Measurements from ENCODE around the gene DIO2.

Gene DIO2

DNA sequence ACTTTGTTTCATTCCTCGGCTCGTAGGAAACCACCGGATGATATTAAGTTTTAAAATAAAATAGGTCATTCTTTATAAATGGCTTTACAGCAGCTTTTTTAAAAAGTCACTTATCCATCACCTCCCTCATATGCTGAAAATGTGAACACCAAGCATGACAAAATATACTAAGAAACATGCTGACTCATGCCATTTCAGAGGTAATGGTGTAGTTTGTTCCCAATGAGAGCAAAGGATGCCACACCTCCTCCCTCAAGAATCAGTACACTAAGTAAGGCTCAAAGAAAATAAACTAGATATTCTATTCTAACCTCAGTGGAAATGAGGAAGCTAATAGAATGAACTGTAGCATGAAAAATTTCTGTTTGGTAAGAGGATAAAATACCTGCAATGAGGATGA, 5.5 kb upstream of the DIO2 start:
- no peak overlapping the region for H3K27ac ChIP-seq
- TF ChIP-seq, protein P1, sequence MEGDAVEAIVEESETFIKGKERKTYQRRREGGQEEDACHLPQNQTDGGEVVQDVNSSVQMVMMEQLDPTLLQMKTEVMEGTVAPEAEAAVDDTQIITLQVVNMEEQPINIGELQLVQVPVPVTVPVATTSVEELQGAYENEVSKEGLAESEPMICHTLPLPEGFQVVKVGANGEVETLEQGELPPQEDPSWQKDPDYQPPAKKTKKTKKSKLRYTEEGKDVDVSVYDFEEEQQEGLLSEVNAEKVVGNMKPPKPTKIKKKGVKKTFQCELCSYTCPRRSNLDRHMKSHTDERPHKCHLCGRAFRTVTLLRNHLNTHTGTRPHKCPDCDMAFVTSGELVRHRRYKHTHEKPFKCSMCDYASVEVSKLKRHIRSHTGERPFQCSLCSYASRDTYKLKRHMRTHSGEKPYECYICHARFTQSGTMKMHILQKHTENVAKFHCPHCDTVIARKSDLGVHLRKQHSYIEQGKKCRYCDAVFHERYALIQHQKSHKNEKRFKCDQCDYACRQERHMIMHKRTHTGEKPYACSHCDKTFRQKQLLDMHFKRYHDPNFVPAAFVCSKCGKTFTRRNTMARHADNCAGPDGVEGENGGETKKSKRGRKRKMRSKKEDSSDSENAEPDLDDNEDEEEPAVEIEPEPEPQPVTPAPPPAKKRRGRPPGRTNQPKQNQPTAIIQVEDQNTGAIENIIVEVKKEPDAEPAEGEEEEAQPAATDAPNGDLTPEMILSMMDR (conservative IDR thresholded peaks at IDR 0.05) = no peak

DNA sequence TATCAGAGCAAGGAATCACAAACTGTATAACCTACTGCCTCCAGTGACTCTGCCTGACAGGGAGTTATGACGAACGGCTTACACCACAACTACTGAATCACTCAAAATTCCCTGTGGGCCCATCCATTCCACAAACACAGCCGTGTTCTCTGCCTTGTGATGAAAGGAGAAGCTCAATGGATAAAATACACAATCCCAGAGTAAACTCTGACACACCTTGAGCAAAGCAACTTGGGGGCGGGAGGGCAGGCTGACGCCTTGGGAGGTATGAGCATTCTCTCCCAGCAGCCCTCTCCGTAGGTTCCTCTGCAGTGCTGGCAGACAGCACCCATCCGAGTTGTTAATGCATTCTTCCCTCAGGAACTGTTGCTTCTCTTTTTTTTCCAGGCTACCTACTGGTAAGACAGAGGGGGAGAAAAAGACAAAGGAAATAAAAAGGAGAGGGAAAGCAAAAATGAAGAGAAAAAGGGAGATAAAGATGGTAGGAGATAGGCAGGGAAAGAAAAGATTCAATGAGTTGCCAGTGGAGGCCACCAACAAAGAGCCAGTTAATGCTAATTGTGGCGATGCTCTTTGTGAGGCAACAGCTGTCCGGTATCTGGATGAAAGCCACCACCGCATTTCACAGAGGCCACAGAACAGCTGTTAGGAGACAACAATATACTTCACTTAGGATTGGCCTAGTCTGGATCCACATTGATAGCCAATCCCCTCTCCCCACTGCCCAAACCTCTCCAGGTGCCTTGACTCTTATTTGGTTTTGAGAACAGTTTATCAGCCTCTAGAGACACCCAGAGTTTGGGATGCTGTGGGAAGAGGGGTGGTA, 4.7 kb upstream of the DIO2 start:
- H3K27ac ChIP-seq = no peak overlapping the region
- TF ChIP-seq, protein P1 (conservative IDR thresholded peaks at IDR 0.05) = no peak

DNA sequence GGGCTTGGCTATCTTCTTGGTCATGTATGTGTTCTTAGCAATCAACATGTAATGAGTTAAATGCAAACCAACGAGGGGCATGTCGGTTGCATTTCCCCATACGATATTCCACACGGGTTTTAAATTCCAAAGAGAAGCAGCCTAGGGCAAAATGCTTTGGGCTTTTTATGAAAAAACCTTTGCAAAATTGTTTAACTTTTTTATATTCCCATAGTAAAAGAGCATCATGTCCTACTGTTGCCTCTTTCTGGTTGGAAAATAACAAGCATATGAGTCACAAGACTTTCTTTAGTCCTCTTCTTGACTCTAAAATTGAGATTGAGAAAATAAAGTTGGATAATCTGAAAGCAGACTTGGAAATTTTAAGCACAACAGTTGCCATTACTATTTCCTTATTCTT, 3.8 kb upstream of the DIO2 start:
- H3K27ac ChIP-seq = no peak overlapping the region
- TF ChIP-seq, protein P1 (conservative IDR thresholded peaks at IDR 0.05) = no peak

DNA sequence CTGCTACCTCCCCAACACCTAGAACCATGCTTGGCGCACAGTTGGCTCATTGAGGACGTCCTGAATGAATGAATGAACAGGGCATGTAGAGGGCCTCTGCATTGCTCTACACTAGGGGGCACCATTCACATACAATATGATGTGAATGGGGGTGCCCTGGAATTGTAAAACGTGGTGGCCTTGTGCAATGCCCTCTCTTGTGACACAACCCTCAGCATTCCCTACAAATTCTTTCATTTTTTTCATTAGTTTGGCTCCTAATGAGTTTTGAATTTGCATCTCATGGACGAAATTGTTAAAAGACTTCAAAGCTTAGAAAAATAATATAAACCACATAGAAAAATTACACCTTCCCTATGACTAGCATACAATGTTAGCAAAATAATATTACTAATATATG, 2.3 kb upstream of the DIO2 start:
- no peak overlapping the region for H3K27ac ChIP-seq
- TF ChIP-seq, protein P1 (conservative IDR thresholded peaks at IDR 0.05) = peak; percentile 53

DNA sequence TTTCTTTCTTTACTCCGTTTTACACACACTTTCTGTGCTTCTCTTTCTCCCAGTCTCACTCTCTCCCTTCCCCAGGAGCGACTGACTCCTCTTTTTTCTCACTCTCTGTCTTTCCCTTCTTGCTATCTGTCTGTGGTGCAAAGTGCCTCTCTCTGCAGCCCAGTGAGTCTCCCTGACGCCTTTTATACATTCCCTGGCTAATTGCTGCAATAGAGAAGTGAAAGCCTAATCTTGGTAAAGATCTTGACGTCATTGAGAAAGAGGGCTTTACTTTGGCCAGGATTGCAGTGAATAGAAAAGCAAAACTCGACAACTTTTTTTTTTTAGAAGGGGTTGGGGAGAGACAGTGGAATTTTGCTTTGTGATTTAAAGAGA, 706 bp upstream of the DIO2 start:
- TF ChIP-seq, protein P1 (conservative IDR thresholded peaks at IDR 0.05) = no peak
- no peak overlapping the region; the same call in 1 of the 2 replicates for H3K27ac ChIP-seq

DNA sequence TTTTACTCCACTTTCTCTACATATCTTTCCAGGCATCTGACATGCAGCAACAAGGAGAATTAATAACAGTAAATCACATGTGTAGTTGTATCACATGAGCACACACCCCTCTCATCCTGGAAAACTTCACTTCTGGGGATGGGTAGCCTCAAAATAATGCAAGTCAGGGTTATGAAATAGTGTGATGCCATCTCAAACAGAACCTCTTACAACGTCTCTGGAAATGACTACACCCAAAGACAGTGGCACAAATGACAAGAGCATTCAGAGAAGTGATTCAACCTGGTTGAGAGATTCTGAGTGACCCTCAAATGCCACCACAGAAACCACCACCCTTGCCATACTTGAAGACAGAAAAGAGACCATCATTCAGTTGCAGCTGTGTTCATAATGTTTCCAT, 2.8 kb downstream of the DIO2 start:
- TF ChIP-seq, protein P1 (conservative IDR thresholded peaks at IDR 0.05) = no peak
- H3K27ac ChIP-seq = no peak overlapping the region

DNA sequence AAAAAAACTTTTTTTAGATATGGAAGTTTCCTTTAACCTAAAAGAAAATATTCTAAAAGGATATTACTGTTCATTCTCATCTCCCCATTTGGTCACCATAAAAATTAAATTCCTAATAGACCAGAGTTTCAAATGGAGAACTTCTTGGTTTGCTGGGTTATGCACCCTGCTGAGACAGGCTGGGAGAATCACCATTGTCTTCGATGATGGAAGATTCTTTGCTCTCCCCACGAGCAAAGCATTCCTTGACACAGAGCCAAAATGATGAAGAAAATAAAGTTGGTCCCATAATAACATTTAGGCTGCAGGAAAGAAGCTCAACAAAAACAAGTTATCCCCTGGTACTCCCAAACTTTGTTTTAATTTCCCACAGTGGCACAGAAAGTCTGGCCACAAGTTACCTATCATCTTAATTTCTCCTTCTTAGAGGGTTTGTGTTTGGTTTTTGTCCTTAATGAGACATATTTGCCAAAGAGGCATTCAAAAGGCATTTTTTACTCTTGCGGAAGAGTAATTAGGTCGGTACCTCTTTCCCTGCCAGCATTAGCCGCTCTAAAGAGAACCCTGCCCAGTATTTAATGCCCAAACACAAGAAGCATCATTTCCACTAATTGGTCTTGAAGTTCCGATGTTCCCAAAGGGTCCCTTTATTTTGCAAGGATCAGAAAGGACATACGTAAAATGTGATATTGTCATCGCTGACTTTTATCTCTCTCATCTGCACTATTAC, 4.8 kb downstream of the DIO2 start:
- TF ChIP-seq, protein P1 (conservative IDR thresholded peaks at IDR 0.05) = no peak
- no peak overlapping the region for H3K27ac ChIP-seq
